CD14-positive monocyte (primary cell): ENCODE data around the gene TSNAX. TPM values are rescaled to one million over a fixed set of nuclear protein-coding genes. Genes with fewer than 3 reads are reported as not detected.

Source experiments
- DNase-seq, 3 donors: peaks; one replicate each; pipeline ENCODE4 v3.0.0-alpha.2; 2011 to 2022
- H2AFZ ChIP-seq: 2 replicates; pipeline ENCODE4 v1.6.0; 2012; ENCODE audit warnings: mild to moderate bottlenecking, low read depth, low read length, inconsistent platforms; ENCODE audit not compliant: insufficient read depth, poor library complexity, severe bottlenecking
- H3K27ac ChIP-seq, 2 donors: 1 replicate in 1 of 2; 2 replicates in 1 of 2; pipeline ENCODE4 v1.5.1; 2012 to 2013; ENCODE audit warnings: low read length in 2 of 2, control low read depth in 1 of 2, inconsistent platforms in 1 of 2, low read depth in 1 of 2, mild to moderate bottlenecking in 1 of 2
- H3K27me3 ChIP-seq, 2 donors: one replicate each; pipeline versions ENCODE4 v1.6.0 to v1.6.1; 2011 to 2013; ENCODE audit warnings: low read length in 2 of 2; ENCODE audit not compliant: control insufficient read depth in 2 of 2, insufficient read depth in 2 of 2
- H3K36me3 ChIP-seq, 2 donors: replicated peaks in 1 of 2; 1 replicate in 1 of 2; 2 replicates in 1 of 2; pipeline versions ENCODE4 v1.5.1 to v1.6.1; 2012 to 2013; ENCODE audit warnings: low read length in 2 of 2, control low read depth in 1 of 2, inconsistent platforms in 1 of 2, mild to moderate bottlenecking in 1 of 2; ENCODE audit not compliant: insufficient read depth in 2 of 2, control insufficient read depth in 1 of 2
- H3K4me1 ChIP-seq, 2 donors: 1 replicate in 1 of 2; 2 replicates in 1 of 2; pipeline versions ENCODE4 v1.5.1 to v1.6.1; 2012 to 2013; ENCODE audit warnings: low read length in 2 of 2, control low read depth in 1 of 2, inconsistent platforms in 1 of 2, mild to moderate bottlenecking in 1 of 2, moderate library complexity in 1 of 2; ENCODE audit not compliant: insufficient read depth in 2 of 2, control insufficient read depth in 1 of 2
- H3K4me2 ChIP-seq: replicated peaks from 2 replicates; pipeline ENCODE3; 2012; ENCODE audit warnings: low read length, moderate library complexity, mild to moderate bottlenecking; ENCODE audit not compliant: poor library complexity, severe bottlenecking; ENCODE audit errors: extremely low read depth
- H3K4me3 ChIP-seq, 3 experiments: fragments of 200-600 bp in 1 of 3; sonication (generic) in 1 of 3; replicated peaks in 1 of 3; 1 replicate in 2 of 3; 2 replicates in 1 of 3; pipeline ENCODE4 v1.5.1; 2011 to 2013; ENCODE audit warnings: low read length in 3 of 3, mild to moderate bottlenecking in 3 of 3, control low read depth in 2 of 3, low read depth in 2 of 3, inconsistent platforms in 1 of 3, moderate library complexity in 1 of 3
- H3K79me2 ChIP-seq: 2 replicates; pipeline ENCODE4 v1.6.0; 2012; ENCODE audit warnings: mild to moderate bottlenecking, control low read depth, inconsistent platforms, low read length, moderate library complexity; ENCODE audit not compliant: insufficient read depth
- H3K9ac ChIP-seq: 2 replicates; pipeline ENCODE4 v1.6.0; 2017; ENCODE audit warnings: low read length, mild to moderate bottlenecking; ENCODE audit not compliant: insufficient read depth, poor library complexity, severe bottlenecking
- H3K9me3 ChIP-seq, 2 donors: replicated peaks in 1 of 2; 1 replicate in 1 of 2; 2 replicates in 1 of 2; pipeline versions ENCODE4 v1.5.1 to v1.6.1; 2012 to 2013; ENCODE audit warnings: low read length in 2 of 2, control low read depth in 1 of 2; ENCODE audit not compliant: control insufficient read depth in 1 of 2, insufficient read depth in 1 of 2
- H4K20me1 ChIP-seq: 2 replicates; pipeline ENCODE4 v1.6.0; 2012; ENCODE audit warnings: mild to moderate bottlenecking, low read length, control low read depth, moderate library complexity; ENCODE audit not compliant: insufficient read depth
- H3K27ac Mint-ChIP-seq, 7 donors: one replicate each; pipeline ENCODE4 v1.8.0; 2020; ENCODE audit warnings: mild to moderate bottlenecking in 7 of 7, mixed read lengths in 7 of 7, moderate library complexity in 6 of 7, inconsistent platforms in 2 of 7
- H3K27me3 Mint-ChIP-seq, 3 donors: one replicate each; pipeline ENCODE4 v1.8.0; 2021 to 2022; ENCODE audit warnings: low read depth in 3 of 3, mild to moderate bottlenecking in 3 of 3, mixed read lengths in 3 of 3, moderate library complexity in 3 of 3, inconsistent platforms in 1 of 3
- H3K36me3 Mint-ChIP-seq, 2 donors: one replicate each; pipeline ENCODE4 v1.8.0; 2020; ENCODE audit warnings: mixed read lengths in 2 of 2, inconsistent platforms in 1 of 2, mild to moderate bottlenecking in 1 of 2
- H3K4me1 Mint-ChIP-seq: one replicate; pipeline ENCODE4 v1.8.0; 2020; ENCODE audit warnings: mild to moderate bottlenecking, mixed read lengths
- H3K4me3 Mint-ChIP-seq, 2 donors: one replicate each; pipeline ENCODE4 v1.8.0; 2020; ENCODE audit warnings: mild to moderate bottlenecking in 2 of 2, mixed read lengths in 2 of 2, moderate library complexity in 1 of 2
- H3K9me3 Mint-ChIP-seq, 7 donors: one replicate each; pipeline ENCODE4 v1.8.0; 2020 to 2022; ENCODE audit warnings: mixed read lengths in 7 of 7, mild to moderate bottlenecking in 6 of 7, moderate library complexity in 6 of 7, inconsistent platforms in 2 of 7
- CTCF ChIP-seq: fragments of 200-600 bp; IDR thresholded peaks from one replicate; pipeline ENCODE4 v1.8.0; 2022; ENCODE audit warnings: antibody characterized with exemption, mild to moderate bottlenecking
- WGBS: methylation state at CpG from one replicate; pipeline ENCODE4 v1.1.5; 2013; ENCODE audit warnings: missing lambda C conversion rate; ENCODE audit not compliant: insufficient coverage; 5-methylcytosine and 5-hydroxymethylcytosine counted together
- intact Hi-C, 2 donors: fragments of 100-400 bp; cut with micrococcal nuclease; formaldehyde crosslinking; loops; one replicate each; pipeline versions ENCODE4 v1.15.0 to v1.15.1; 2023
- polyA plus RNA-seq, 3 donors: library from polyadenylated mRNA; depleted of rRNA in 1 of 3; unstranded in 2 of 3; stranded (reverse) in 1 of 3; fragments of 300-500 nt in 2 of 3; fragments of >200 nt in 1 of 3; fragmentation: Illumina TruSeq in 2 of 3; gene quantifications; 1 replicate in 2 of 3; 2 replicates in 1 of 3; pipeline ENCODE4 v1.2.3, GENCODE V29; 2012 to 2021

Gene TSNAX
- polyA plus RNA-seq, 3 donors, result 15.6 to 86.9 (median 82.0) TPM

GRCh38 chr1:231611111-231611510 lies 82.6 kb downstream of the TSNAX start:
- no peaks in the 10 kb centered on the region for H3K9me3 ChIP-seq
- H3K9ac ChIP-seq, result no peak overlapping the region
- H3K4me2 ChIP-seq, result no peak overlapping the region
- Mint-ChIP-seq H3K27ac (peak overlapping the region in 5 of 7 donors; percentile 19 to 87 (median 70)), H3K27me3 (no peaks in the 10 kb centered on the region), H3K4me1 (peaks cover 86% of the 10 kb centered on the region), H3K9me3 (peaks cover 0 to 7% (median 4%) of the 10 kb centered on the region in 7 donors), H3K4me3 (no peak overlapping the region), H3K36me3 (no peaks in the 10 kb centered on the region)
- H3K4me1 ChIP-seq, result peaks cover 74 to 85% of the 10 kb centered on the region in 2 donors
- intact Hi-C loops, result no loop called here
- H3K27ac ChIP-seq, result peak overlapping the region in 1 of 2 donors; percentile 22
- H3K27me3 ChIP-seq, result no peaks in the 10 kb centered on the region
- no peaks in the 10 kb centered on the region for H3K79me2 ChIP-seq
- no peak for DNase-seq
- H3K36me3 ChIP-seq, result no peaks in the 10 kb centered on the region
- no peaks in the 10 kb centered on the region for H4K20me1 ChIP-seq
- no peak for TF ChIP-seq CTCF
- no peak overlapping the region for H3K4me3 ChIP-seq
- H2AFZ ChIP-seq, result no peak overlapping the region
- 93% methylated on average over 3 of the region's 5 CpGs for WGBS

GRCh38 chr1:231611851-231612250 lies 83.4 kb downstream of the TSNAX start:
- Histone ChIP-seq H3K4me2 (peak overlapping the region; percentile 65), H3K36me3 (no peaks in the 10 kb centered on the region), H2AFZ (no peak overlapping the region), H3K27ac (peak overlapping the region; percentile 57 to 70), H4K20me1 (no peaks in the 10 kb centered on the region), H3K79me2 (no peaks in the 10 kb centered on the region), H3K4me3 (peak overlapping the region in 1 of 3 experiments; percentile 69), H3K27me3 (no peaks in the 10 kb centered on the region), H3K4me1 (peaks cover 74 to 85% of the 10 kb centered on the region in 2 donors), H3K9ac (no peak overlapping the region), H3K9me3 (no peaks in the 10 kb centered on the region)
- TF ChIP-seq CTCF, result no peak
- WGBS, result 96% methylated on average over 2 of the region's 5 CpGs
- intact Hi-C loops, result no loop called here
- peak in 1 of 3 donors; percentile 41 for DNase-seq
- H3K36me3 Mint-ChIP-seq, result no peaks in the 10 kb centered on the region
- H3K9me3 Mint-ChIP-seq, result peaks cover 0 to 7% (median 4%) of the 10 kb centered on the region in 7 donors
- peak overlapping the region in 1 of 2 donors; percentile 68 for H3K4me3 Mint-ChIP-seq
- H3K27me3 Mint-ChIP-seq, result no peaks in the 10 kb centered on the region
- peaks cover 87% of the 10 kb centered on the region for H3K4me1 Mint-ChIP-seq
- peak overlapping the region in 6 of 7 donors; percentile 80 to 95 (median 92) for H3K27ac Mint-ChIP-seq
